Endothelial cell of umbilical vein (primary cell): ENCODE data around the gene BLACAT1.

Experiments
- EZH2 ChIP-seq: IDR thresholded peaks from 2 replicates; pipeline ENCODE4 v1.6.1; 2012; ENCODE audit warnings: borderline replicate concordance, low read depth, mild to moderate bottlenecking, moderate library complexity, low read length, inconsistent platforms; ENCODE audit not compliant: severe bottlenecking
- FOS ChIP-seq: IDR thresholded peaks from 2 replicates; pipeline ENCODE4 v1.6.1; 2011; ENCODE audit warnings: mild to moderate bottlenecking, low read length, moderate library complexity, borderline replicate concordance; ENCODE audit not compliant: insufficient read depth
- GATA2 ChIP-seq: IDR thresholded peaks from 2 replicates; pipeline ENCODE4 v1.7.0; 2011; ENCODE audit warnings: low read depth, mild to moderate bottlenecking, moderate library complexity, mixed read lengths, low read length; ENCODE audit not compliant: insufficient read length, insufficient read depth
- JUN ChIP-seq: IDR thresholded peaks from 2 replicates; pipeline ENCODE4 v1.6.1; 2011; ENCODE audit warnings: borderline replicate concordance, low read depth; ENCODE audit not compliant: insufficient read length, insufficient read depth
- MAX ChIP-seq: IDR thresholded peaks from 2 replicates; pipeline ENCODE4 v1.6.1; 2011; ENCODE audit not compliant: insufficient read depth, insufficient read length
- MYC ChIP-seq: IDR thresholded peaks from one replicate; pipeline ENCODE4 v1.6.1; 2011; ENCODE audit warnings: mild to moderate bottlenecking, low read depth, low read length
- POLR2A ChIP-seq: IDR thresholded peaks from 2 replicates; pipeline ENCODE4 v1.6.1; 2012; ENCODE audit warnings: low read depth, mild to moderate bottlenecking, control low read depth, low read length
- POLR2AphosphoS5 ChIP-seq: IDR thresholded peaks from 2 replicates; pipeline ENCODE4 v1.6.1; 2012; ENCODE audit warnings: low read depth, mild to moderate bottlenecking, control low read depth, low read length, moderate library complexity; ENCODE audit not compliant: insufficient read depth
- TF ChIP-seq, protein P1 (sequence below), 2 donors: IDR thresholded peaks; 1 replicate in 1 of 2; 2 replicates in 1 of 2; pipeline ENCODE4 v1.5.1; 2011; ENCODE audit warnings: low read length in 2 of 2, mild to moderate bottlenecking in 2 of 2, moderate library complexity in 2 of 2, control low read depth in 1 of 2, inconsistent platforms in 1 of 2, low read depth in 1 of 2; ENCODE audit not compliant: insufficient read depth in 1 of 2; ENCODE audit errors: extremely low read depth in 1 of 2

- TF ChIP-seq, protein P1, sequence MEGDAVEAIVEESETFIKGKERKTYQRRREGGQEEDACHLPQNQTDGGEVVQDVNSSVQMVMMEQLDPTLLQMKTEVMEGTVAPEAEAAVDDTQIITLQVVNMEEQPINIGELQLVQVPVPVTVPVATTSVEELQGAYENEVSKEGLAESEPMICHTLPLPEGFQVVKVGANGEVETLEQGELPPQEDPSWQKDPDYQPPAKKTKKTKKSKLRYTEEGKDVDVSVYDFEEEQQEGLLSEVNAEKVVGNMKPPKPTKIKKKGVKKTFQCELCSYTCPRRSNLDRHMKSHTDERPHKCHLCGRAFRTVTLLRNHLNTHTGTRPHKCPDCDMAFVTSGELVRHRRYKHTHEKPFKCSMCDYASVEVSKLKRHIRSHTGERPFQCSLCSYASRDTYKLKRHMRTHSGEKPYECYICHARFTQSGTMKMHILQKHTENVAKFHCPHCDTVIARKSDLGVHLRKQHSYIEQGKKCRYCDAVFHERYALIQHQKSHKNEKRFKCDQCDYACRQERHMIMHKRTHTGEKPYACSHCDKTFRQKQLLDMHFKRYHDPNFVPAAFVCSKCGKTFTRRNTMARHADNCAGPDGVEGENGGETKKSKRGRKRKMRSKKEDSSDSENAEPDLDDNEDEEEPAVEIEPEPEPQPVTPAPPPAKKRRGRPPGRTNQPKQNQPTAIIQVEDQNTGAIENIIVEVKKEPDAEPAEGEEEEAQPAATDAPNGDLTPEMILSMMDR (IDR thresholded peaks at IDR 0.05; ENCODE audit: extremely low read depth in 1 of 2, insufficient read depth in 1 of 2, low read depth in 1 of 2, low read length in 2 of 2) = no peak
- TF ChIP-seq POLR2A (no peak), EZH2 (peak; percentile 26), JUN (no peak), POLR2AphosphoS5 (no peak), MAX (no peak), FOS (no peak), GATA2 (no peak), MYC (no peak)
Measured at GRCh38 chr1:205505076-205505729, 49.4 kb upstream of the BLACAT1 start.
